ENCODE results near the gene CMC2.

Gene CMC2

GRCh38 chr16:81001330-81001729 is 5.4 kb downstream of the CMC2 start:
- no peak for DNase-seq

GRCh38 chr16:81000873-81001272 is 5.8 kb downstream of the CMC2 start:
- DNase-seq, result no peak

GRCh38 chr16:80997964-80998620 is 8.6 kb downstream of the CMC2 start:
- no peak for DNase-seq

GRCh38 chr16:80997139-80997798 is 9.4 kb downstream of the CMC2 start:
- DNase-seq, result peak; percentile 42

GRCh38 chr16:80996688-80997138 is 10.0 kb downstream of the CMC2 start:
- DNase-seq, result no peak

- no peak for DNase-seq
These were observed 12.2 kb downstream of the CMC2 start for GRCh38 chr16:80994451-80994850.

GRCh38 chr16:80993834-80994233 is 12.9 kb downstream of the CMC2 start:
- DNase-seq, result no peak

- no peak for DNase-seq
These were observed 13.4 kb downstream of the CMC2 start for GRCh38 chr16:80993307-80993706.

GRCh38 chr16:80992676-80993293 is 13.9 kb downstream of the CMC2 start:
- no peak for DNase-seq

- no peak for DNase-seq
These were observed 14.8 kb downstream of the CMC2 start for GRCh38 chr16:80991792-80992430.

GRCh38 chr16:80990978-80991377 is 15.7 kb downstream of the CMC2 start:
- no peak for DNase-seq

GRCh38 chr16:80990577-80990976 is 16.1 kb downstream of the CMC2 start:
- DNase-seq, result no peak

GRCh38 chr16:80989801-80990200 is 16.9 kb downstream of the CMC2 start:
- no peak for DNase-seq

GRCh38 chr16:80988756-80989155 is 17.9 kb downstream of the CMC2 start:
- no peak for DNase-seq

- DNase-seq, result no peak
These were observed 20.1 kb downstream of the CMC2 start for GRCh38 chr16:80986557-80986956.

- no peak for DNase-seq
These were observed 21.1 kb downstream of the CMC2 start for GRCh38 chr16:80985611-80986010.

- DNase-seq, result no peak
These were observed 22.4 kb downstream of the CMC2 start for GRCh38 chr16:80984124-80984892.

GRCh38 chr16:80982646-80983045 is 24.0 kb downstream of the CMC2 start:
- no peak for DNase-seq

GRCh38 chr16:80981103-80981502 is 25.6 kb downstream of the CMC2 start:
- no peak for DNase-seq

GRCh38 chr16:80976946-80977345 is 29.7 kb downstream of the CMC2 start:
- DNase-seq, result no peak

- peak; percentile 18 for DNase-seq
These were observed 31.9 kb downstream of the CMC2 start for GRCh38 chr16:80974649-80975376.

- DNase-seq, result no peak
These were observed 32.7 kb downstream of the CMC2 start for GRCh38 chr16:80973991-80974390.

All from CD4-positive, alpha-beta T cell treated with Interleukin-4 for 4 hours (primary cell).